Left lung (tissue), 10 donors: Measurements from ENCODE around the gene PDE4D. TPM values are rescaled to one million over a fixed set of nuclear protein-coding genes. Genes with fewer than 3 reads are reported as not detected.

ENCODE experiments used
- ATAC-seq: fragments of 200-7000 bp; cut with Tn5 transposase; one replicate; pipeline ENCODE4 v1.9.1; 2020; ENCODE audit warnings: moderate library complexity
- DNase-seq, 4 donors: peaks; one replicate each; pipeline ENCODE4 v3.0.0-alpha.2; 2013 to 2020
- H3K27ac ChIP-seq, 2 donors: fragments of 200-600 bp; sonication (generic) in 1 of 2; one replicate each; pipeline versions ENCODE4 v1.5.0 to v1.8.0; 2020 to 2021
- H3K27me3 ChIP-seq, 2 donors: fragments of 200-600 bp; sonication (generic) in 1 of 2; one replicate each; pipeline versions ENCODE4 v1.5.0 to v1.8.0; 2020 to 2021
- H3K36me3 ChIP-seq, 2 donors: fragments of 200-600 bp; sonication (generic) in 1 of 2; one replicate each; pipeline versions ENCODE4 v1.5.0 to v1.8.0; 2020 to 2021
- H3K4me1 ChIP-seq, 2 donors: fragments of 200-600 bp; one replicate each; pipeline ENCODE4 v1.8.0; 2021
- H3K4me3 ChIP-seq, 2 donors: fragments of 200-600 bp; sonication (generic) in 1 of 2; one replicate each; pipeline versions ENCODE4 v1.5.0 to v1.8.0; 2020 to 2021; ENCODE audit warnings: mild to moderate bottlenecking in 1 of 2
- H3K9me3 ChIP-seq, 2 donors: fragments of 200-600 bp; sonication (generic) in 1 of 2; one replicate each; pipeline versions ENCODE4 v1.5.0 to v1.8.0; 2020 to 2021
- intact Hi-C, 2 donors: fragments of 100-400 bp; cut with DNase I; formaldehyde crosslinking; loops; one replicate each; pipeline versions ENCODE4 v1.11.2 to v1.14.2; 2022
- polyA plus RNA-seq, 6 donors: library from polyadenylated mRNA; unstranded; fragments of 120-200 nt; gene quantifications; one replicate each; pipeline ENCODE4 v1.2.1, GENCODE V29; 2013; ENCODE audit not compliant: insufficient read length in 6 of 6
- total RNA-seq, 2 donors: library from RNA; stranded (reverse); fragmentation: NEBNext Ultra II Directional; extraction: Animal tissue kit (Norgen Biotek cat#: 25700); gene quantifications; one replicate each; pipeline ENCODE4 v1.2.1, GENCODE V29; 2021
- TF ChIP-seq, protein P1 (sequence below), 2 donors: fragments of 200-600 bp; sonication (generic) in 1 of 2; IDR thresholded peaks; one replicate each; pipeline versions ENCODE4 v1.5.0 to v1.8.0; 2021; ENCODE audit warnings: antibody characterized with exemption in 2 of 2
- donor health status: DM: no; HTN: yes; CAD: no.
- donor health status: DM: no; HTN: no; CAD: no.

Gene PDE4D
- total and polyA plus RNA-seq, 8 donors: 21.4 to 57.1 (median 25.4) TPM

DNA sequence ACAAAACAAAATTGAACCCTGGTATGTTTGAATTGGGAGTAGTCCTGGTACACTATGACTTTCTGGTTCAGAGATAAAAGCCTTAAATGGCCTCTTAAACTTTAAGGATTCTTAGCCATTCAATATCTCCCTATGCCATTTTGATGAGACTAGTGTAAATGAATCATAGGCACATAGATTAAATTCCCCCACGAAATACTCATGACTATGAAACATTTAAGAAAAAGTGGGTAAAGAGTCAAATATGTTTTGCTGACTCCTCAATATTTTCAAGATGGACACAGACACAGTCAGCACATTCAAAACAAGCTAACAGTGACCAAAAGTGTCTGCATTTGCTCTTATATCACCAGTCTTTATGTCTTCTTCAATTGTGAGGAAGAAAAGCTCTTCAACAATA lies 278.3 kb downstream of the PDE4D start:
- no peaks in the 10 kb centered on the region for H3K4me1 ChIP-seq
- H3K4me3 ChIP-seq: no peak overlapping the region
- H3K9me3 ChIP-seq: no peaks in the 10 kb centered on the region
- no peak for DNase-seq
- no peak overlapping the region for H3K27ac ChIP-seq
- TF ChIP-seq, protein P1, sequence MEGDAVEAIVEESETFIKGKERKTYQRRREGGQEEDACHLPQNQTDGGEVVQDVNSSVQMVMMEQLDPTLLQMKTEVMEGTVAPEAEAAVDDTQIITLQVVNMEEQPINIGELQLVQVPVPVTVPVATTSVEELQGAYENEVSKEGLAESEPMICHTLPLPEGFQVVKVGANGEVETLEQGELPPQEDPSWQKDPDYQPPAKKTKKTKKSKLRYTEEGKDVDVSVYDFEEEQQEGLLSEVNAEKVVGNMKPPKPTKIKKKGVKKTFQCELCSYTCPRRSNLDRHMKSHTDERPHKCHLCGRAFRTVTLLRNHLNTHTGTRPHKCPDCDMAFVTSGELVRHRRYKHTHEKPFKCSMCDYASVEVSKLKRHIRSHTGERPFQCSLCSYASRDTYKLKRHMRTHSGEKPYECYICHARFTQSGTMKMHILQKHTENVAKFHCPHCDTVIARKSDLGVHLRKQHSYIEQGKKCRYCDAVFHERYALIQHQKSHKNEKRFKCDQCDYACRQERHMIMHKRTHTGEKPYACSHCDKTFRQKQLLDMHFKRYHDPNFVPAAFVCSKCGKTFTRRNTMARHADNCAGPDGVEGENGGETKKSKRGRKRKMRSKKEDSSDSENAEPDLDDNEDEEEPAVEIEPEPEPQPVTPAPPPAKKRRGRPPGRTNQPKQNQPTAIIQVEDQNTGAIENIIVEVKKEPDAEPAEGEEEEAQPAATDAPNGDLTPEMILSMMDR (IDR thresholded peaks at IDR 0.05): no peak
- intact Hi-C loops: no loop called here
- no peak for ATAC-seq
- H3K36me3 ChIP-seq: no peaks in the 10 kb centered on the region
- H3K27me3 ChIP-seq: no peaks in the 10 kb centered on the region

- intact Hi-C loops: no loop called here
- Histone ChIP-seq H3K4me1 (no peaks in the 10 kb centered on the region), H3K36me3 (no peaks in the 10 kb centered on the region), H3K4me3 (no peak overlapping the region), H3K9me3 (no peaks in the 10 kb centered on the region), H3K27ac (no peak overlapping the region), H3K27me3 (no peaks in the 10 kb centered on the region)
- DNase-seq (no peak), ATAC-seq (no peak)
- TF ChIP-seq, protein P1 (IDR thresholded peaks at IDR 0.05): no peak
Observed at GRCh38 chr5:59609501-59610265, 283.8 kb downstream of the PDE4D start.

DNA sequence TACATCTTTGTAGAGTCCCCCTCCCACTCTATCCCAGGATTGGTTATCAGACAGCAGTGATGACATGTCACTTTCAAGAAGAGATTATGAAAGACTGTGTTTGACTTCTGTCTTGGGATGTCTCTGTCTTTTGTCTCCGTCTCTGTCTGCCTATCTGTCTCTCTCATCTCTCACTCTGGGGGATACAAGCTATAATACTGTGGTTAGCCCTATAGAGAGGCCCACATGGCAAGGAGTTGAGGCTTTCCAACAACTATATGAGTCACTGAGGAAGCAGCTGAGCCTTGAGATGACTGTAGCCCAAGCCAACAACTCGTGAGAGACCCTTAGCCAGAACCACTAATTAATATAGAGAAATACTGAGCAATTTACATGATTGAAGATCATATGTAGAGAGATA lies 284.8 kb downstream of the PDE4D start:
- no peak for ATAC-seq
- intact Hi-C loops: no loop called here
- Histone ChIP-seq H3K4me3 (no peak overlapping the region), H3K36me3 (no peaks in the 10 kb centered on the region), H3K27ac (no peak overlapping the region), H3K27me3 (no peaks in the 10 kb centered on the region), H3K9me3 (no peaks in the 10 kb centered on the region), H3K4me1 (no peaks in the 10 kb centered on the region)
- TF ChIP-seq, protein P1 (IDR thresholded peaks at IDR 0.05): no peak
- no peak for DNase-seq

DNA sequence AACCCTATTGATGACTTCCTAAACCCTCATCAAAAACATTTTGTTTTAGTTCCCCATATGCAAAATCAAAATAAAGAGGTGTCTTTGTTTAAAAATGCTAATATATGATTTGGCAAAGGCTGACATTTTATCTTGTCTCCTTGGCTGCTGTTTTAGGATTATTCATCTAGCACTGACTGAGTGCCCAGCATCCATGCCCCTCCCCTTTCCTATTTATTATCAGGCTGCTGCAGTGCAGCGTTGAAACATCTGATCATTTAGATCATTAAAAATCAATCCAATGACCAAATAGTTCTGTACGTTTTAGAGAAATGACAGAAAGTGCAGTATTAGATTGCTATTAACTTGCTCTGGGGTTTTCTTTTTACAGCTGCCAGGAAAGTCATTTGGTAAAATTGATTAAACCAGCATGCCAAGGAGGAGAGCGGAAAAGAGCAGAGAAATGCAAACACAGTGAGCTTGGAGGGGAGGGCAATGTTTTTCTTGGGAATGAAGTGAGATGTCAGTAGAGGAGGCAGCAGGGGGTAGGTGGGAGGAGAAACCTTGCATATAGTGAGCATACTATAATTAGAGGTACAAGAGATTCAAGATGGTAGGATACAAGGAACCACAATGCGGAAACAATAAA lies 286.3 kb downstream of the PDE4D start:
- Histone ChIP-seq H3K27ac (no peak overlapping the region), H3K9me3 (no peaks in the 10 kb centered on the region), H3K36me3 (no peaks in the 10 kb centered on the region), H3K4me1 (no peaks in the 10 kb centered on the region), H3K27me3 (no peaks in the 10 kb centered on the region), H3K4me3 (no peak overlapping the region)
- TF ChIP-seq, protein P1 (IDR thresholded peaks at IDR 0.05): no peak
- intact Hi-C loops: no loop called here
- ATAC-seq: no peak
- no peak for DNase-seq

DNA sequence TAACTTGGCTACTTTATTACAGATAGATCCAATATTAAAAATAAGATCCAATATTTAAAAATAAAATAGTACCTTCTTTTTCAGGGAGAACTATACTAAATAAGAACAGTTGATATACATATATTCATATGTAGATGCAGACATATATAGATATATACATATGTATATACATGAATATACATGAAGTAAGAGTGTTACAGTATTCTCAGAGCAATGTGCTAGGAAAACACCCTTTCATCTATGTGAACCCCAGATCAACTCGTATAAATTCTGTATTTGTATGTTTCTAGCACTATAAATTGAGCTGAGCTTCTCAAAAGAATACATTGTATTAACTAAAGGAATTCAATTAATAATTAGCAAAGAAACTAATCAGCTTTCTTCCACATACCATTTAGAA lies 287.6 kb downstream of the PDE4D start:
- H3K36me3 ChIP-seq: no peaks in the 10 kb centered on the region
- no peak overlapping the region for H3K27ac ChIP-seq
- H3K9me3 ChIP-seq: no peaks in the 10 kb centered on the region
- no peak overlapping the region for H3K4me3 ChIP-seq
- H3K27me3 ChIP-seq: no peaks in the 10 kb centered on the region
- intact Hi-C loops: no loop called here
- TF ChIP-seq, protein P1 (IDR thresholded peaks at IDR 0.05): no peak
- DNase-seq (no peak), ATAC-seq (no peak)
- no peaks in the 10 kb centered on the region for H3K4me1 ChIP-seq
